Stomach (tissue), 4 donors: ENCODE results near the gene SEPTIN1.

Source experiments
- EP300 ChIP-seq: sonication (generic); formaldehyde crosslinking; IDR thresholded peaks from one replicate; pipeline ENCODE4 v1.6.1; 2017; ENCODE audit warnings: antibody characterized with exemption
- POLR2A ChIP-seq, 4 donors: fragments of 450-650 bp; IDR thresholded peaks; one replicate each; pipeline ENCODE4 v1.6.1; 2016; ENCODE audit warnings: antibody characterized with exemption in 4 of 4, control low read depth in 2 of 4, mild to moderate bottlenecking in 1 of 4, moderate library complexity in 1 of 4
- TF ChIP-seq, protein P1 (sequence below), 7 experiments: fragments of 450-650 bp in 4 of 7; fragments of 200-600 bp in 3 of 7; sonication (generic) in 3 of 7; IDR thresholded peaks; one replicate each; pipeline ENCODE4 v1.5.1; 2016 to 2019; ENCODE audit warnings: antibody characterized with exemption in 7 of 7, control low read depth in 2 of 7, mild to moderate bottlenecking in 1 of 7

DNA sequence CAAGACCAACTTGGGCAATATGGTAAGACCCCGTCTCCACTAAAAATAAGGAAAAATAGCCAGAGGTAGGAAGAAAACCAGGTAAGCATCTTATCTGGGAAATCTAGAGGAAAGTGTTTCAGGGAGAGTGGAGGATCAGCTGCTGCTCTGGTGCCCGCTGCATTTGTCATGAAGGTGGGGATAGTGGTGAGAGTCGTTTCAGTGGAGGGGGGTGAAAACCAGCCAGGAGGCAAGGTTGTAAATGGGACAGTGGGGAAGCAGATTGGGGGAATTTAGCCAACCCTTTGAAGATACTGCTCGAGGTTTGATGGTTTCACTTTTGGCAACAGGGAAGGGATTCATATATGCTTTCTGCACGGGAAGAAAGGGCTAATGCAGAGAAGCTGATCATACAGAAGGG is 38.6 kb upstream of the SEPTIN1 start:
- TF ChIP-seq, protein P1, sequence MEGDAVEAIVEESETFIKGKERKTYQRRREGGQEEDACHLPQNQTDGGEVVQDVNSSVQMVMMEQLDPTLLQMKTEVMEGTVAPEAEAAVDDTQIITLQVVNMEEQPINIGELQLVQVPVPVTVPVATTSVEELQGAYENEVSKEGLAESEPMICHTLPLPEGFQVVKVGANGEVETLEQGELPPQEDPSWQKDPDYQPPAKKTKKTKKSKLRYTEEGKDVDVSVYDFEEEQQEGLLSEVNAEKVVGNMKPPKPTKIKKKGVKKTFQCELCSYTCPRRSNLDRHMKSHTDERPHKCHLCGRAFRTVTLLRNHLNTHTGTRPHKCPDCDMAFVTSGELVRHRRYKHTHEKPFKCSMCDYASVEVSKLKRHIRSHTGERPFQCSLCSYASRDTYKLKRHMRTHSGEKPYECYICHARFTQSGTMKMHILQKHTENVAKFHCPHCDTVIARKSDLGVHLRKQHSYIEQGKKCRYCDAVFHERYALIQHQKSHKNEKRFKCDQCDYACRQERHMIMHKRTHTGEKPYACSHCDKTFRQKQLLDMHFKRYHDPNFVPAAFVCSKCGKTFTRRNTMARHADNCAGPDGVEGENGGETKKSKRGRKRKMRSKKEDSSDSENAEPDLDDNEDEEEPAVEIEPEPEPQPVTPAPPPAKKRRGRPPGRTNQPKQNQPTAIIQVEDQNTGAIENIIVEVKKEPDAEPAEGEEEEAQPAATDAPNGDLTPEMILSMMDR (IDR thresholded peaks at IDR 0.05): no peak
- TF ChIP-seq POLR2A (IDR thresholded peaks at IDR 0.05): no peak
- TF ChIP-seq EP300: no peak
